PFSK-1 (cell line): ENCODE measurements around the gene MRI1.

Experiments used
- REST ChIP-seq, 2 experiments: IDR thresholded peaks; 2 replicates each; pipeline versions ENCODE4 v1.6.1 to v1.8.0; 2011 to 2012; ENCODE audit warnings: low read depth in 2 of 2, low read length in 2 of 2, control low read depth in 1 of 2, inconsistent platforms in 1 of 2, mild to moderate bottlenecking in 1 of 2, moderate library complexity in 1 of 2; ENCODE audit not compliant: insufficient read depth in 1 of 2
- TAF1 ChIP-seq: IDR thresholded peaks from 2 replicates; pipeline ENCODE4 v1.6.1; 2012; ENCODE audit warnings: low read length, control low read depth, borderline replicate concordance; ENCODE audit not compliant: insufficient read depth

- TF ChIP-seq TAF1 (no peak), REST (IDR thresholded peaks at IDR 0.05; ENCODE audit: insufficient read depth in 1 of 2, low read depth in 2 of 2, low read length in 2 of 2) (no peak)
Observed at GRCh38 chr19:13806728-13807127, 42.4 kb downstream of the MRI1 start.
